Epithelial cell of esophagus (primary cell): Measurements from ENCODE around the gene RRP36.

Experiments
- DNase-seq: peaks from one replicate; pipeline ENCODE4 v3.0.0; 2010; ENCODE audit warnings: low read depth
- H3K4me3 ChIP-seq: 2 replicates; pipeline ENCODE4 v1.5.1; 2011; ENCODE audit warnings: mild to moderate bottlenecking, low read length, control low read depth
- TF ChIP-seq, protein P1 (sequence below): IDR thresholded peaks from 2 replicates; pipeline ENCODE4 v1.5.1; 2011; ENCODE audit warnings: low read depth, mild to moderate bottlenecking, low read length, control low read depth, inconsistent platforms; ENCODE audit not compliant: insufficient read depth; ENCODE audit errors: missing control alignments

RRP36 gene

DNA sequence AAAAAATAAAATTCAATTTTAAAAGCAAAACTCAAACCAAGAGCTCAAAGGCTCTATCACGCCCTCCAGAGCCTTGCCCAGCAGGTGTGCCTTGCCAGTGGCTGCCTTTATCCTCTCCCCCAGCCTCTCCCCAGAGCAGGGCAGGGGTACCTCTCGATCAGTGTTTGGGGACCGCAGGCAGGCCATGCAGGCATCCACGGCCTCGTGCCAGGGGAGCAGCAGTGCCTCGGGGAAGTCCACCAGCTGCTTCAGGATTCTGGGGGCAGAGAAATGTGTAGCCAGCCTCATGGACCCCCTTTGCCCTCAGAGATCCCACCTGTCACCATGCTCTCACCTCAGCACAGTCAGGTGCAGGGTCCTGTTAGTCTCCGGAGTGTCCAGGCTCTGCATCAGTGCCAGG lies 26.6 kb downstream of the RRP36 start:
- TF ChIP-seq, protein P1, sequence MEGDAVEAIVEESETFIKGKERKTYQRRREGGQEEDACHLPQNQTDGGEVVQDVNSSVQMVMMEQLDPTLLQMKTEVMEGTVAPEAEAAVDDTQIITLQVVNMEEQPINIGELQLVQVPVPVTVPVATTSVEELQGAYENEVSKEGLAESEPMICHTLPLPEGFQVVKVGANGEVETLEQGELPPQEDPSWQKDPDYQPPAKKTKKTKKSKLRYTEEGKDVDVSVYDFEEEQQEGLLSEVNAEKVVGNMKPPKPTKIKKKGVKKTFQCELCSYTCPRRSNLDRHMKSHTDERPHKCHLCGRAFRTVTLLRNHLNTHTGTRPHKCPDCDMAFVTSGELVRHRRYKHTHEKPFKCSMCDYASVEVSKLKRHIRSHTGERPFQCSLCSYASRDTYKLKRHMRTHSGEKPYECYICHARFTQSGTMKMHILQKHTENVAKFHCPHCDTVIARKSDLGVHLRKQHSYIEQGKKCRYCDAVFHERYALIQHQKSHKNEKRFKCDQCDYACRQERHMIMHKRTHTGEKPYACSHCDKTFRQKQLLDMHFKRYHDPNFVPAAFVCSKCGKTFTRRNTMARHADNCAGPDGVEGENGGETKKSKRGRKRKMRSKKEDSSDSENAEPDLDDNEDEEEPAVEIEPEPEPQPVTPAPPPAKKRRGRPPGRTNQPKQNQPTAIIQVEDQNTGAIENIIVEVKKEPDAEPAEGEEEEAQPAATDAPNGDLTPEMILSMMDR, result no peak

DNA sequence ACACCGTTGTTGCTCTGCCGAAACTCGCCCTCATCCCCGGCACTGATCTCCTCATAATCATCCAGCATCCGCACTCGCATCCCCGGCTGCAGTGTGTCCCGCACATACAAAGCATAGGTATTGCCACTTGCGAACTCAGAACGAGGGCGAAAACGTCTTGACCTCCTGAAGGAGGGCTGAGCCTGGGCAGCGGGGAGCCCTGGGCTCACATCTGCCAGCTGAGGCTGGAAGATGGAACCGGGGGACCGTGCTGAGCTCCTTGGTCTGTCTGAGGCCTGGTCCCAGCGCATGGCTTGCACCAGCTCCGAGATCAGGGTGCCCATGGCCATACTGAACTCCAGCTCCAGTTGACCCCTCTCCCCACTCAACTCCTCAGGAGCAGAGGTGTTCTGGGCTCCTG lies 29.6 kb downstream of the RRP36 start:
- TF ChIP-seq, protein P1, result no peak
- H3K4me3 ChIP-seq, result no peak overlapping the region
- DNase-seq, result no peak

More for the DNA sequence above, 26.6 kb downstream of the RRP36 start:
- H3K4me3 ChIP-seq, result no peak overlapping the region
- DNase-seq, result no peak

DNA sequence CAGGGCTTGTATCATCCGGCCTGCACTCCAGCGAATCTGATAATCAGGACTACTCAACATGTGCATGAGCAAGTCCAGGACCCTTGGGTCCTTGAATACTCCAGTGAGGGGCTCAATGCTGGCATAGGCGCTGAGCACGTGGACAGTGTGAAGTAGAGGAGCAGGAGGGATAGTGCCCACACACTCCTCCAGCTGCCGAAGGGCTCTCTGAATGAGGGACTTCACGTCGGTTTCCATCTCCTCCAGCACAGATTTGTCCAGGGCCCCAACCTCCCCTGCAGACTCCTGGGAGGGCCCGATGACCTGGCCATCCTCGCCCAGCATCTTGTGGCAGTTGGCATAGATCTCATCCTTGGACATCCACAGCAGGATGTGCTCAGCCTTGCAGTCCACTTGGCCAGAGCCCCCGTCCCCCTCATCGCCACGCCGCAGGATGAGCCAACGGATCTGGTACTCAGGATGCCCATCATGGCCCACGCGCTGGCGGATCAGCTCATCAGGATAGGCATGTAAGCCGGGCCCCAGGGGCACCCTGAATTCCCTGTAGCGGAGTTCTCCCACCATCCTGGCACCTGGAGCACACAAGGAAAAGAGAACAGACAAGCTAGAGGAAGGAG lies 30.9 kb downstream of the RRP36 start:
- peak overlapping the region; percentile 94 for H3K4me3 ChIP-seq
- DNase-seq, result no peak
- TF ChIP-seq, protein P1, result no peak

DNA sequence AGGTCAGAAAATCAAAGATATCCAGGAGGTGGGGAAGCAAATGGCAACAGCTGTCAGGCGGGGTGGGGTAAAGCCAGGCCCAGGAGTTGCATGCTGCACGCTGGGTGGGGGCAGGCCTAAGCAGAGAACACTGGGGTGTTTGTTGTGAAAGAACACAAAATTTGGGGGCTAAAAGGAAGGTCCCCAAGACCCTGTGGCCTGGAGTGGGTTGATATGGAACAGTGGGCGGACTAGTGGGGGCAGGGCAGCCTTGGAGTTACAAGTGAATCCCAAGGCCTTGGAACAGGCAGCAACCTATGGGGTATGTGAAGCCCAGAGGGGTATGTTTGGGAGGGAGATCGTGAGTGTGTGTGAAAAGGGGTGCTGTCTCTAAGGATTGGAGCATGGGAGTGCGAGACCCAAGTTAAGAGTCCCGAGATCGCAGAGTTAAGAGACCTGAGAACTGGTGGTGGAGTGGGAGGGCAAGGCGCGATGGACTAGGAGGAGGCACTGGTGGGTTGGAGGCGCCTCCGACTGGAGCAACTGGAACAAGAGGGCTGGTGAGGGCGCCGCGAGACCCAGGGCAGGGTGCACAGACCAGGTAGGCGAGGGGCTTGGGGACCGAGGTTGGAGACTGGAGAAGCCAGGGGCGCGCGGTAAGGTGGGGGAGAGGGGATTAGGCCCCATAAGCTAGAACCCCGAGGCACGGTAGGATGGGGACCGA lies 31.6 kb downstream of the RRP36 start:
- TF ChIP-seq, protein P1, result no peak
- DNase-seq, result peak; percentile 21
- peak overlapping the region; percentile 94 for H3K4me3 ChIP-seq

DNA sequence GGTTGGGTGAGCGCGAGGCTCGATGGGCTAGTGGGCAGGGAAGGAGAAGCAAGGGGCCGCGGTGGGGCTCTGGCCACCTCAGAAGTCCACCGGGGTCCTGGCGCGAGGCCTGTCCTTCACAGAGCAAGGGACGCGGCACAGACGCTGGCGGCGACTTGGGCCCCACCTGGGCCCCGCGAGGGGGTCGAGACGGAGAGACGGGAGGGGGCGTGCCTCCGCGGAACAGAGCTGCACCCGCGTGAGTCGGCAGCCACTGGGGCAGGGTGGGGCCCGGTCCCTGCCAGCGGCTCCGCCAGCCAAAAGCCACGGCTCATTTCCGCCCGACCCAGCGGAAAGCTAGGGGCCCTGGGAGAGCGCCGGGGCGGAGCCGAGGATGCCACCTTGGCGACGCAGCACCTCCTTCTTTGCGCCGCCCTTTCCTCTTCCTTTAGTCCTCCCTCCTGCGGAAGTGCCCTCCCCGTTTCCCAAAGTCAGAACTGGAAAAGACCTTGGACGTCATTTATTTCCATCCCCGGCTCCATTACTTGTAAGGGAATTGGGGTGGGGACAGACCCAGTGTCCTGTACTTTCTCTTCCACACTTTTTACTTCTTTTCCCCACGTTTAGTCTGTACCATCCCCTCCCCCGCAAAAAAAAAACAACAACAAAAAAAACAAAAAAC lies 32.3 kb downstream of the RRP36 start, which contains the start of gene CUL7:
Gene CUL7 (minus strand): TSS at position 307 of the 661 bp plus-strand sequence. CDS start 1,063 bp downstream, outside the sequence.
- DNase-seq, result peak; percentile 97
- TF ChIP-seq, protein P1, result no peak
- H3K4me3 ChIP-seq, result peak within 1 kb of the TSS; percentile 94

DNA sequence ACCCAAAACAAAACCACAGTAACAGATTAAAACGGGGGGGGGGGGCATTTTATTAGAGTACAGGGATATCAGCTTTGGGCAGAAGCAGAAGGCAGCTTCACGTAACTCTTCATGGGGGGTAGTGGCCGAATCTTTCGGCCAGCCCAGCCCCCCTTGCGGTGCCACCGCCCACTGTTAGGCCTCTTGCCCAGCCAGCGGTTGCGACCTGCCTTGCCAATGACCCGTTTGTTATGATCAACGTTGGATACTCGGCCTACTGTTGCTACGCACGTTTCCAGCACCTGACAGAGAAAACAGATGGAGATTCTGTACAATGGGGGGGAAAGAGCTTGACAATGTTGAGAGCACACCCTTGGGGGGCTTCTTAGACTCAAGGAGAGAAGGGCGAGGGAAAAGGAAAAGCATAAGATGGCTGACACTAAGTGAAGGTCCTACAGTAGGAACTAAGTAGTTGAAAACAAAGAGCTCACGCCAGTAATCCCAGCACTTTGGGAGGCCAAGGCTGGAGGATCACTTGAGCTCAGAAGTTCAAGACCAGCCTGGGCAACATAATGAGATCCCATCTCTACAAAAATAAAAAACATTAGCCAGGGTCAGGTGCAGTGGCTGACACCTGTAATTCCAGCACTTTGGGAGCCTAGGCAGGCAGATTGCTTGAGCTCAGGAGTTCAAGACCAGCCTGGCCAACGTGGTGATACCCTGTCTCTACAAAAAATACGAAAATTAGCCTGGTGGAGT lies 33.0 kb downstream of the RRP36 start:
- H3K4me3 ChIP-seq, result peak overlapping the region; percentile 94
- TF ChIP-seq, protein P1, result no peak

More for the DNA sequence above, 33.0 kb downstream of the RRP36 start:
- DNase-seq, result no peak
